H9 (cell line): Measurements from ENCODE around the gene CREB5. TPM values are rescaled to one million over a fixed set of nuclear protein-coding genes. Genes with fewer than 3 reads are reported as not detected.

ENCODE experiments used
- DNase-seq: peaks from one replicate; pipeline ENCODE4 v3.0.0-alpha.2; 2017
- H2AFZ ChIP-seq: one replicate; pipeline ENCODE4 v1.6.1; 2013; ENCODE audit warnings: mild to moderate bottlenecking, low read length, control low read depth, moderate library complexity
- H2AK5ac ChIP-seq: 2 replicates; pipeline ENCODE4 v1.6.1; 2013; ENCODE audit warnings: low read length, control low read depth, mixed read lengths; ENCODE audit not compliant: insufficient read length
- H2BK120ac ChIP-seq: one replicate; pipeline ENCODE4 v1.6.1; 2013; ENCODE audit warnings: low read depth, mild to moderate bottlenecking, low read length, control low read depth, inconsistent platforms; ENCODE audit not compliant: poor library complexity, severe bottlenecking
- H2BK12ac ChIP-seq: 2 replicates; pipeline ENCODE4 v1.6.1; 2013; ENCODE audit warnings: low read length, control low read depth, mixed read lengths, low read depth; ENCODE audit not compliant: insufficient read length
- H2BK15ac ChIP-seq: 2 replicates; pipeline ENCODE4 v1.6.1; 2013; ENCODE audit warnings: low read depth, low read length, control low read depth
- H2BK20ac ChIP-seq: one replicate; pipeline ENCODE4 v1.6.1; 2013; ENCODE audit warnings: low read depth, mild to moderate bottlenecking, low read length, control low read depth, inconsistent platforms; ENCODE audit not compliant: poor library complexity, severe bottlenecking
- H2BK5ac ChIP-seq: 2 replicates; pipeline ENCODE4 v1.6.1; 2013; ENCODE audit warnings: low read length, control low read depth, mixed read lengths; ENCODE audit not compliant: insufficient read length
- H3K14ac ChIP-seq: 2 replicates; pipeline ENCODE4 v1.6.1; 2013; ENCODE audit warnings: low read length, control low read depth; ENCODE audit not compliant: insufficient read depth
- H3K18ac ChIP-seq: 2 replicates; pipeline ENCODE4 v1.6.1; 2013; ENCODE audit warnings: low read depth, mild to moderate bottlenecking, mixed read lengths, low read length, control low read depth; ENCODE audit not compliant: insufficient read length
- H3K23ac ChIP-seq: 2 replicates; pipeline ENCODE4 v1.6.1; 2013; ENCODE audit warnings: low read length, control low read depth, mixed read lengths, low read depth; ENCODE audit not compliant: insufficient read length
- H3K23me2 ChIP-seq: 2 replicates; pipeline ENCODE4 v1.6.1; 2013; ENCODE audit warnings: low read depth, mild to moderate bottlenecking, mixed read lengths, low read length, control low read depth; ENCODE audit not compliant: insufficient read length, poor library complexity, severe bottlenecking
- H3K27ac ChIP-seq: 2 replicates; pipeline ENCODE4 v1.5.1; 2013; ENCODE audit warnings: low read length, control low read depth, mixed read lengths, low read depth; ENCODE audit not compliant: insufficient read length
- H3K27me3 ChIP-seq: 2 replicates; pipeline ENCODE4 v1.6.1; 2013; ENCODE audit warnings: low read length, control low read depth, inconsistent platforms; ENCODE audit not compliant: insufficient read depth
- H3K4ac ChIP-seq: 2 replicates; pipeline ENCODE4 v1.6.1; 2013; ENCODE audit warnings: low read depth, mild to moderate bottlenecking, control low read depth, inconsistent platforms, low read length, moderate library complexity
- H3K4me1 ChIP-seq: 2 replicates; pipeline ENCODE4 v1.6.1; 2013; ENCODE audit warnings: low read length, control low read depth, inconsistent platforms; ENCODE audit not compliant: insufficient read depth
- H3K4me2 ChIP-seq: 2 replicates; pipeline ENCODE4 v1.6.1; 2013; ENCODE audit warnings: low read length, control low read depth, mixed read lengths; ENCODE audit not compliant: insufficient read length, insufficient read depth
- H3K56ac ChIP-seq: 2 replicates; pipeline ENCODE4 v1.6.1; 2013; ENCODE audit warnings: low read depth, mild to moderate bottlenecking, mixed read lengths, low read length, control low read depth; ENCODE audit not compliant: insufficient read length
- H3K79me1 ChIP-seq: 2 replicates; pipeline ENCODE4 v1.6.1; 2013; ENCODE audit warnings: low read depth, mild to moderate bottlenecking, moderate library complexity, low read length, control low read depth, inconsistent platforms; ENCODE audit not compliant: insufficient read depth, poor library complexity, severe bottlenecking
- H3K79me2 ChIP-seq: 2 replicates; pipeline ENCODE4 v1.6.1; 2013; ENCODE audit warnings: low read length, control low read depth, inconsistent platforms; ENCODE audit not compliant: insufficient read depth
- H3K9ac ChIP-seq: 2 replicates; pipeline ENCODE4 v1.6.1; 2013; ENCODE audit warnings: low read length, control low read depth, mixed read lengths; ENCODE audit not compliant: insufficient read length; ENCODE audit errors: extremely low read depth
- H3K9me3 ChIP-seq: one replicate; pipeline ENCODE4 v1.6.1; 2013; ENCODE audit warnings: low read depth, low read length, inconsistent platforms; ENCODE audit not compliant: control insufficient read depth
- H3T11ph ChIP-seq: one replicate; pipeline ENCODE4 v1.6.1; 2013; ENCODE audit warnings: mild to moderate bottlenecking, low read length, control low read depth, inconsistent platforms
- H4K20me1 ChIP-seq: one replicate; pipeline ENCODE4 v1.6.1; 2013; ENCODE audit not compliant: control insufficient read depth, insufficient read length, insufficient read depth
- H4K5ac ChIP-seq: 2 replicates; pipeline ENCODE4 v1.6.1; 2013; ENCODE audit warnings: low read depth, mild to moderate bottlenecking, mixed read lengths, low read length, control low read depth; ENCODE audit not compliant: insufficient read length
- H4K8ac ChIP-seq: replicated peaks from 2 replicates; pipeline ENCODE4 v1.6.1; 2013; ENCODE audit warnings: low read length, control low read depth, mixed read lengths, low read depth; ENCODE audit not compliant: insufficient read length
- H4K91ac ChIP-seq: 2 replicates; pipeline ENCODE4 v1.6.1; 2013; ENCODE audit warnings: low read depth, mild to moderate bottlenecking, moderate library complexity, mixed read lengths, low read length, control low read depth; ENCODE audit not compliant: insufficient read length
- H3K27ac Mint-ChIP-seq, 3 experiments: 2 replicates in 2 of 3; 3 replicates in 1 of 3; pipeline ENCODE4 v1.8.0; 2020 to 2021; ENCODE audit warnings: mixed read lengths in 3 of 3, mild to moderate bottlenecking in 1 of 3, moderate library complexity in 1 of 3
- H3K27me3 Mint-ChIP-seq: 2 replicates; pipeline ENCODE4 v1.8.0; 2021; ENCODE audit warnings: low read depth, mild to moderate bottlenecking, moderate library complexity, mixed read lengths
- H3K36me3 Mint-ChIP-seq, 3 experiments: 2 replicates in 2 of 3; 3 replicates in 1 of 3; pipeline ENCODE4 v1.8.0; 2020 to 2021; ENCODE audit warnings: low read depth in 3 of 3, mixed read lengths in 3 of 3; ENCODE audit not compliant: insufficient read depth in 1 of 3
- H3K4me1 Mint-ChIP-seq, 2 experiments: 2 replicates each; pipeline ENCODE4 v1.8.0; 2020; ENCODE audit warnings: mixed read lengths in 2 of 2
- H3K4me3 Mint-ChIP-seq, 2 experiments: 2 replicates in 1 of 2; 3 replicates in 1 of 2; pipeline ENCODE4 v1.8.0; 2020 to 2021; ENCODE audit warnings: mild to moderate bottlenecking in 2 of 2, mixed read lengths in 2 of 2, moderate library complexity in 1 of 2
- H3K9me3 Mint-ChIP-seq, 2 experiments: 2 replicates in 1 of 2; 3 replicates in 1 of 2; pipeline ENCODE4 v1.8.0; 2020; ENCODE audit warnings: mild to moderate bottlenecking in 2 of 2, mixed read lengths in 2 of 2, moderate library complexity in 1 of 2
- WGBS: extraction: QIAGEN DNeasy Blood & Tissue Kit; methylation state at CpG from one replicate; pipeline ENCODE4 v1.1.7; 2013; ENCODE audit warnings: missing lambda C conversion rate, low lambda C conversion rate, mixed read lengths; ENCODE audit not compliant: insufficient read length; ENCODE audit errors: extremely low coverage; 5-methylcytosine and 5-hydroxymethylcytosine counted together
- total RNA-seq: library from RNA; stranded (reverse); gene quantifications from 2 replicates; pipeline ENCODE4 v1.2.1, GENCODE V29; 2021
- TF ChIP-seq, protein P1 (sequence below): fragments of 200-600 bp; sonication (generic); conservative IDR thresholded peaks from 3 replicates; pipeline ENCODE4 v1.8.0; 2021; ENCODE audit warnings: antibody characterized with exemption, mild to moderate bottlenecking

CREB5 gene
- total RNA-seq, 1 experiment from 2014 or later = 4.0 TPM

GRCh38 chr7:28581351-28581750 is 169.0 kb downstream of the CREB5 start:
- Mint-ChIP-seq H3K36me3 (no peaks in the 10 kb centered on the region), H3K9me3 (no peaks in the 10 kb centered on the region; a peak in 1 of 5 replicates), H3K4me3 (no peak overlapping the region), H3K4me1 (no peaks in the 10 kb centered on the region), H3K27ac (no peak overlapping the region), H3K27me3 (no peaks in the 10 kb centered on the region)
- Histone ChIP-seq H3K27me3 (no peaks in the 10 kb centered on the region), H3K56ac (no peak overlapping the region), H3K23ac (no peak overlapping the region), H2BK15ac (no peak overlapping the region), H3K79me2 (no peaks in the 10 kb centered on the region), H3K4ac (no peak overlapping the region), H2BK20ac (no peak overlapping the region), H3K9ac (no peak overlapping the region), H2AK5ac (no peak overlapping the region), H4K20me1 (no peaks in the 10 kb centered on the region), H3K27ac (no peak overlapping the region), H3K4me1 (no peaks in the 10 kb centered on the region), H2AFZ (no peak overlapping the region), H4K91ac (no peak overlapping the region), H4K5ac (no peak overlapping the region), H3T11ph (no peak overlapping the region), H2BK12ac (no peak overlapping the region), H3K23me2 (no peaks in the 10 kb centered on the region), H4K8ac (no peak overlapping the region), H3K14ac (no peak overlapping the region), H3K4me2 (no peak overlapping the region), H2BK120ac (no peak overlapping the region), H3K79me1 (no peaks in the 10 kb centered on the region), H3K9me3 (no peaks in the 10 kb centered on the region), H2BK5ac (no peak overlapping the region), H3K18ac (no peak overlapping the region)
- no CpG with 5 or more reads among the region's 6 CpGs for WGBS
- no peak for DNase-seq
- TF ChIP-seq, protein P1, sequence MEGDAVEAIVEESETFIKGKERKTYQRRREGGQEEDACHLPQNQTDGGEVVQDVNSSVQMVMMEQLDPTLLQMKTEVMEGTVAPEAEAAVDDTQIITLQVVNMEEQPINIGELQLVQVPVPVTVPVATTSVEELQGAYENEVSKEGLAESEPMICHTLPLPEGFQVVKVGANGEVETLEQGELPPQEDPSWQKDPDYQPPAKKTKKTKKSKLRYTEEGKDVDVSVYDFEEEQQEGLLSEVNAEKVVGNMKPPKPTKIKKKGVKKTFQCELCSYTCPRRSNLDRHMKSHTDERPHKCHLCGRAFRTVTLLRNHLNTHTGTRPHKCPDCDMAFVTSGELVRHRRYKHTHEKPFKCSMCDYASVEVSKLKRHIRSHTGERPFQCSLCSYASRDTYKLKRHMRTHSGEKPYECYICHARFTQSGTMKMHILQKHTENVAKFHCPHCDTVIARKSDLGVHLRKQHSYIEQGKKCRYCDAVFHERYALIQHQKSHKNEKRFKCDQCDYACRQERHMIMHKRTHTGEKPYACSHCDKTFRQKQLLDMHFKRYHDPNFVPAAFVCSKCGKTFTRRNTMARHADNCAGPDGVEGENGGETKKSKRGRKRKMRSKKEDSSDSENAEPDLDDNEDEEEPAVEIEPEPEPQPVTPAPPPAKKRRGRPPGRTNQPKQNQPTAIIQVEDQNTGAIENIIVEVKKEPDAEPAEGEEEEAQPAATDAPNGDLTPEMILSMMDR = no peak
